HAP-1 (cell line): Measurements from ENCODE around the gene ARHGEF1.

Source experiments
- DNase-seq, 2 experiments: peaks; one replicate each; pipeline ENCODE4 v3.0.0-alpha.2; 2016 to 2020; ENCODE audit warnings: low spot score in 2 of 2
- H3K27me3 ChIP-seq: fragments of 250-450 bp; sonication (Bioruptor Pico); 2 replicates; pipeline ENCODE4 v1.5.1; 2020; ENCODE audit warnings: low read depth, mild to moderate bottlenecking, moderate library complexity
- H3K36me3 ChIP-seq: fragments of 250-450 bp; sonication (Bioruptor Pico); replicated peaks from 2 replicates; pipeline ENCODE4 v1.5.1; 2020; ENCODE audit warnings: mild to moderate bottlenecking
- H3K4me1 ChIP-seq: fragments of 250-450 bp; sonication (Bioruptor Pico); 2 replicates; pipeline ENCODE4 v1.5.1; 2020; ENCODE audit warnings: mild to moderate bottlenecking
- H3K4me3 ChIP-seq: fragments of 250-450 bp; sonication (Bioruptor Pico); 2 replicates; pipeline ENCODE4 v1.5.1; 2020; ENCODE audit warnings: mild to moderate bottlenecking, moderate library complexity
- H3K9me3 ChIP-seq: fragments of 250-450 bp; sonication (Bioruptor Pico); 2 replicates; pipeline ENCODE4 v1.5.1; 2020; ENCODE audit warnings: mild to moderate bottlenecking, moderate library complexity
- in situ Hi-C: fragments of 300-500 bp; cut with MboI; formaldehyde crosslinking; loops from 3 replicates; pipeline ENCODE4 v1.14.3; 2020; ENCODE audit warnings: low sequenced_read_pairs, inconsistent platforms, mixed read lengths

ARHGEF1 gene, protein sequence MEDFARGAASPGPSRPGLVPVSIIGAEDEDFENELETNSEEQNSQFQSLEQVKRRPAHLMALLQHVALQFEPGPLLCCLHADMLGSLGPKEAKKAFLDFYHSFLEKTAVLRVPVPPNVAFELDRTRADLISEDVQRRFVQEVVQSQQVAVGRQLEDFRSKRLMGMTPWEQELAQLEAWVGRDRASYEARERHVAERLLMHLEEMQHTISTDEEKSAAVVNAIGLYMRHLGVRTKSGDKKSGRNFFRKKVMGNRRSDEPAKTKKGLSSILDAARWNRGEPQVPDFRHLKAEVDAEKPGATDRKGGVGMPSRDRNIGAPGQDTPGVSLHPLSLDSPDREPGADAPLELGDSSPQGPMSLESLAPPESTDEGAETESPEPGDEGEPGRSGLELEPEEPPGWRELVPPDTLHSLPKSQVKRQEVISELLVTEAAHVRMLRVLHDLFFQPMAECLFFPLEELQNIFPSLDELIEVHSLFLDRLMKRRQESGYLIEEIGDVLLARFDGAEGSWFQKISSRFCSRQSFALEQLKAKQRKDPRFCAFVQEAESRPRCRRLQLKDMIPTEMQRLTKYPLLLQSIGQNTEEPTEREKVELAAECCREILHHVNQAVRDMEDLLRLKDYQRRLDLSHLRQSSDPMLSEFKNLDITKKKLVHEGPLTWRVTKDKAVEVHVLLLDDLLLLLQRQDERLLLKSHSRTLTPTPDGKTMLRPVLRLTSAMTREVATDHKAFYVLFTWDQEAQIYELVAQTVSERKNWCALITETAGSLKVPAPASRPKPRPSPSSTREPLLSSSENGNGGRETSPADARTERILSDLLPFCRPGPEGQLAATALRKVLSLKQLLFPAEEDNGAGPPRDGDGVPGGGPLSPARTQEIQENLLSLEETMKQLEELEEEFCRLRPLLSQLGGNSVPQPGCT

DNA sequence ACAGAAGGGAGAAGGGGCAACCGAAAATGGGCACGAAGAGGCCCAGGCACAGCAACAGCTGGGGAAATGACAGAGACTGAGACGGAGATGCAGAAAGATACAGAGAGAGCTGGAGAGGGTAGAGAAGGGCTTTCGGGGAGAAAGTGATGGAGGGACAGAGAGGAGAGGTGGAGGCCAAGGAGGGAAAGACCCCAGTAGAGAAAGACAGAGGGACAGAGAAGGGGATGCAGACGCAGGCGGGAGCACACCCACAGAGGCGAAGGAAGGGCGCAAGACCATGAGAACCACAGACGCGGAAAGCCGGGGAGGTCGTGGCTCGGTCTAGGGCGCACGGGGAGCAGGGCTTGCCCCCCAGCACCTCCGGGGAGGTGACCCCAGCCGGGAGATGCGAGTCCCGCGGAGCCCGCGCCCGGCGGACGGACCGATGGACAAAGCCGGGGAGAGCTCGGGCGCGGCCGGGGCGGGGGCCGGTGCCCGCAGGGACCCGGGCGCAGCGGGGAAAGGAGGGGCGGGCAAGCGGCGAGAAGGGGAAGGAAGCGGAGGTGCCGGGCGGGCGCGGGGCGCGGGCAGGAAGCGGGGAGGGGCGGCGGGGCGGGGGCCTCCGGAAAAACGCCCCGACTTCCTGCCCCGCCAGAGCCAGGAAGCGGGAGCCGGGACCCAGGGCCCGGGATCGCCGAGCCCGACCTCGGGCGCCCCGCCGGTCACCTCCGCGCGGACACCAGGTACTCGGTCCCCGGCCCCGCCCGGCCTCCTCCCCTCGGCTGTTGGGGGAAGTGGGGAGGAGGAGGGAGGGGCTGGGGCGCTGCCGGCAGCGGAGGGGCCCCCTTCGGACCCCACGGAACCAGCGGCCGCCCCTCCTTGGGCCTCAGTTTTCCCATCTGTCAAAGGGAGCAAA is at the start of gene ARHGEF1:
ARHGEF1 (plus strand) TSS at position 617 of the 895 bp plus-strand sequence. CDS start 4,899 bp downstream, outside the sequence.
- DNase-seq, result peak in 1 of 2 experiments; percentile 60
- peaks cover 9% of the 10 kb centered on the region for H3K4me1 ChIP-seq
- H3K4me3 ChIP-seq, result peak within 1 kb of the TSS; percentile 66
- H3K36me3 ChIP-seq, result no peaks in the 10 kb centered on the region; the same call in 1 of the 2 replicates
- no peaks in the 10 kb centered on the region for H3K9me3 ChIP-seq
- in situ Hi-C loops, result no loop called here
- 0 out of 2 replicates have a peak, but pooled peaks cover 2% of the 10 kb centered on the region for H3K27me3 ChIP-seq

DNA sequence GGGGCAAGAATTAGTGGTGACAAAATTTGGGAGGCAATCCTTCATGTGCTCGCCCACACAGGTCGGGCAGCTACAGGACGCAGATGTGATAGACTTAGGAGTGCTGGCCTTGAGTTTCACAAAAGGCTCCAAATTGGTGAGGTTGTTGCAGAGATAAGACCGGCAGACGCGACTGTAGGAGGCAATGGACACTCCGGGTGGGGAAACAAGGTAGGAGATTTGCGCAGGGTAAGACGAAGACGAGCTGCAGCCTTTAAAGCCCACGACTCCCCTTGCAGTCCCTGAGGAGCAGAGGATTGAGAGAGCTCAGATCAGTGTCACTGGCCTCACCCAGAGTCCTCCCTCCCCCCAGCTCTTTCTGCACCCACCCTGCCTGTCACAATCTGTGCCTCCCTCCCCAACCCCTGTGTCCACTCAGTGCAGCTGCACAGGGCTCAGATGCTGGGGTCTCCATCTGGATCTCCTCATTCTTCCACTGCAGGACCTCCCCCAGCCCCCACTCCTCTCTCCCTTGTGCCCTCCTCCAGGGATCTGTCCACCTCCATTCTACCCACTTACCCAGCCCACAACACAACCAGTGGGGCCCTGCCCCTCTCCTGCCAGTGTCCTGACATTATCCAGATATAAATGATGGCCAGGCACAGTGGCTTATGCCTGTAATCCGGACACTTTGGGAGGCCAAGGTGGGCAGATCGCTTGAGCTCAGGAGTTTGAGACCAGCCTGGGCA is 44.8 kb upstream of the ARHGEF1 start:
- Histone ChIP-seq H3K4me3 (no peak overlapping the region), H3K9me3 (no peaks in the 10 kb centered on the region), H3K4me1 (no peaks in the 10 kb centered on the region), H3K27me3 (peaks cover 22% of the 10 kb centered on the region), H3K36me3 (no peaks in the 10 kb centered on the region)
- in situ Hi-C loops, result no loop called here
- DNase-seq, result no peak

DNA sequence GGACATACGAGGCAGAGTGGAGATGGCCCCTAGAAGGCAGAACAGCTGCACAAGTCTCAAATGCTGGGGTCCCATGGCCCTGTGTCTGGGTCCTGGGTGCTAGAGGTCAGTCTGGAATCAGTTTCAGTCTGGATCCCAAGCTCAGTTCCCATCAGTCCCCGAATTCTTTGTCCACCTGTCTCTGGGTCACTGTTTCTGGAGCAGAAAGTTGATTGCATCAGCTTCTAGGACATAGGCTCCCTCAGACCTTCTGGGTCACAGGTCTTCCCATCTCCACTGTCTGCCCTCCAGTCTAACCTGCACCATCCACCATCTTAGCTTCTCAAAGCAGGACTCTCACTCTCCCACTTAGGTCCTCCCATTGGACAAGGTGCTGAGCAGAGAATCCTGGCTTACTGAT is 43.8 kb upstream of the ARHGEF1 start:
- in situ Hi-C loops, result no loop called here
- no peaks in the 10 kb centered on the region for H3K9me3 ChIP-seq
- no peak overlapping the region for H3K4me3 ChIP-seq
- H3K27me3 ChIP-seq, result peaks cover 21% of the 10 kb centered on the region
- no peak for DNase-seq
- H3K4me1 ChIP-seq, result no peaks in the 10 kb centered on the region
- no peaks in the 10 kb centered on the region for H3K36me3 ChIP-seq

GRCh38 chr19:41843371-41843770 is 39.6 kb upstream of the ARHGEF1 start:
- Histone ChIP-seq H3K4me1 (no peaks in the 10 kb centered on the region), H3K9me3 (no peaks in the 10 kb centered on the region), H3K4me3 (no peak overlapping the region), H3K27me3 (peaks cover 16% of the 10 kb centered on the region), H3K36me3 (no peaks in the 10 kb centered on the region)
- no peak for DNase-seq
- in situ Hi-C loops, result no loop called here

DNA sequence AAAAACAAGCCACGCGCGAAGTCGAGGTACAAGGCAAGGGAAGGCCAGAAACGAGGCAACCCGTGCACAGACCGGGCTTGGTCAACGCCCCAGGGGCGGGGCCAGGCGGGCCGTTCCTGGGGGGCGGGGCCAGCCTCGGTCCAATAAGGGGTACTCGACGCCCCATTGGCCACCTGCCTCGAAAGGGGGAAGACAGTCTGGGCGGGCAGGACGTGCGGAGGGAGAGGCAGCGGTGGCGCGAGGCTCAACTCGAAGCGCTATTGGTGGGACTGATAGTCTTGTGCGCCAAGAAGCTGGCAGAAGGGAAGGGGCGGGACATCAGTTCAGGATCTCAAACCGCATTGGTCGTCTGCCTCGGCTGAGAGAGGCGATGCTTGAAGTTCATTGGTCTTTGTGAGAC is 38.4 kb upstream of the ARHGEF1 start, which contains the start of gene LYPD4:
LYPD4 (minus strand) TSS at position 83 of the 400 bp plus-strand sequence. CDS start 5,398 bp downstream, outside the sequence.
- no peak for DNase-seq
- H3K9me3 ChIP-seq, result no peaks in the 10 kb centered on the region
- in situ Hi-C loops, result no loop called here
- no peak within 1 kb of the TSS for H3K4me3 ChIP-seq
- H3K36me3 ChIP-seq, result no peaks in the 10 kb centered on the region
- H3K4me1 ChIP-seq, result no peaks in the 10 kb centered on the region
- H3K27me3 ChIP-seq, result peaks cover 15% of the 10 kb centered on the region

DNA sequence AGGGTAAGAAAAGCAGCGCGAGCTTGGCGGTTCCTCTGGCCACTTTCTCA is 38.2 kb upstream of the ARHGEF1 start, which contains the start of gene DMRTC2:
DMRTC2 (plus strand) TSS at position 42 of the 50 bp plus-strand sequence. CDS start 2,387 bp downstream, outside the sequence.
- H3K4me1 ChIP-seq, result no peaks in the 10 kb centered on the region
- DNase-seq, result no peak
- H3K4me3 ChIP-seq, result no peak within 1 kb of the TSS
- H3K36me3 ChIP-seq, result no peaks in the 10 kb centered on the region
- in situ Hi-C loops, result no loop called here
- peaks cover 15% of the 10 kb centered on the region for H3K27me3 ChIP-seq
- no peaks in the 10 kb centered on the region for H3K9me3 ChIP-seq

DNA sequence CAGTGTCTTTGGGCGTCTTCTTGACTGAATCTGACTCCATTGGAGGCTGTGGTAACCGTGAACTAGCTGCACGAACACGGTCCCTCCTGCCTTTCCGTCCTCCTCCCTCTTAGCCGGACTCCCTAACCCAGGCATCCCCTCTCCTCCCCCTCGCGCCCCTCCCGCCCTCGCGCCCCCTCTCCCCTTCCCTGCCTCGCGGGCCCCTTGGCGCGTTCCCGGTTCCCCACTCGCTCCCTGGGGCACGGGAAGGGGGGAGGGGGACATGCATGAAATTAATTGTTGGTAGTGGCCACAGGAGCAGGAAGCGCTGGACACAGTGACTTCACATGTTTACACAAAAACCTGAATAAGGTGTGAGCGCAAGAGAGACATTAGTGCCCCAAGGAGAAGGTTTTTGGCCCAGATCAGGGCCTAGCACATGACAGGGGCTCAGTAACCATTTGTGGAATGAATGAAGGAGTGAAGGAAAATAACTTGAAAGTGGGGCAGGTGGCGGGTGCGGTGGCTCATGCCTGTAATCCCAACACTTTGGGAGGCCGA is 37.9 kb upstream of the ARHGEF1 start:
- H3K9me3 ChIP-seq, result no peaks in the 10 kb centered on the region
- DNase-seq, result no peak
- H3K36me3 ChIP-seq, result no peaks in the 10 kb centered on the region
- H3K4me1 ChIP-seq, result no peaks in the 10 kb centered on the region
- H3K4me3 ChIP-seq, result no peak overlapping the region
- in situ Hi-C loops, result no loop called here
- H3K27me3 ChIP-seq, result peaks cover 13% of the 10 kb centered on the region

- no peaks in the 10 kb centered on the region for H3K9me3 ChIP-seq
- no peaks in the 10 kb centered on the region for H3K4me1 ChIP-seq
- in situ Hi-C loops, result no loop called here
- no peak overlapping the region for H3K4me3 ChIP-seq
- H3K27me3 ChIP-seq, result peaks cover 18% of the 10 kb centered on the region
- no peak for DNase-seq
- no peaks in the 10 kb centered on the region for H3K36me3 ChIP-seq
Observed at GRCh38 chr19:41847351-41848105, 35.5 kb upstream of the ARHGEF1 start.

DNA sequence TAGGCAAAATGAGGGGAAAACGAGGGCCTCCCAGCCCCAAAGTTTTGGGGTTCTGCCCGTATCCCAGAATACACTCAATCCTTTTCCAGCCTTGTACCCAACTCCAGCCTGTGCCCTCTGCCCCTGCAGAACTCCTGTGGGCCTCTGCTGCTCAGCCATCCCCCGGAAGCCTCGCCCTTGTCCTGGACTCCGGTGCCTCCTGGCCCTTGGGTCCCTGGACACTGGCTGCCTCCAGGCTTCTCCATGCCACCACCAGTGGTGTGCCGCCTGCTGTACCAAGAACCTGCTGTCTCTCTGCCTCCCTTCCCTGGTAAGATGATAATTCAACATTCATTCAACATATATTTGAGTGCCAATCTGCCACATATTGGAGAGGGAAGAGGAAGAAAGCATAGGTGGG is 34.3 kb upstream of the ARHGEF1 start:
- H3K27me3 ChIP-seq, result peaks cover 29% of the 10 kb centered on the region
- in situ Hi-C loops, result no loop called here
- DNase-seq, result no peak

GRCh38 chr19:41849067-41849466 is 33.9 kb upstream of the ARHGEF1 start:
- no peaks in the 10 kb centered on the region for H3K9me3 ChIP-seq
- peaks cover 32% of the 10 kb centered on the region for H3K27me3 ChIP-seq
- H3K4me1 ChIP-seq, result no peaks in the 10 kb centered on the region
- in situ Hi-C loops, result no loop called here
- no peak for DNase-seq
- H3K36me3 ChIP-seq, result no peaks in the 10 kb centered on the region
- no peak overlapping the region for H3K4me3 ChIP-seq

More for the DNA sequence above, 34.3 kb upstream of the ARHGEF1 start:
- Histone ChIP-seq H3K36me3 (no peaks in the 10 kb centered on the region), H3K9me3 (no peaks in the 10 kb centered on the region), H3K4me1 (no peaks in the 10 kb centered on the region), H3K4me3 (no peak overlapping the region)

DNA sequence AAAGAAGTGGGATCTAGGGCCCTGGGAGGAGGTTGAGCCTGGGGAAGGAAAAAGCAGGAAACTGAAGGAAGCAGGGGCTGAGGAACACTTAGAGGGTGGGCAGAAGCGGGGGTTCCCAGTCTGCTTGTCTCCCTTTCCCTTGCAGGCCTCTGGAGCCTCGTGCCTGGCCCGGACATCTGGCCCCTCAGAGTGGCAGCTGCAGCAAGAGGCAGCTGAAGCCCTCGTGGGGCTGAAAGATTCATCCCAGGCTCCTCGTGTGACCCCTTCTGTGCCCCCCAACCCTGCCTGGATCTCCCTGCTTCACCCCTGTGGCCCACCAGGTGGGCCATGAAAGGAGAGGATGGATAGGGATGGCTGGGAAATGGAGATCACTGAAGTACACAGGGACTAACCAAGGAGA is 32.6 kb upstream of the ARHGEF1 start:
- Histone ChIP-seq H3K27me3 (peaks cover 39% of the 10 kb centered on the region), H3K4me1 (no peaks in the 10 kb centered on the region), H3K36me3 (no peaks in the 10 kb centered on the region), H3K4me3 (no peak overlapping the region), H3K9me3 (no peaks in the 10 kb centered on the region)
- in situ Hi-C loops, result no loop called here
- DNase-seq, result no peak

DNA sequence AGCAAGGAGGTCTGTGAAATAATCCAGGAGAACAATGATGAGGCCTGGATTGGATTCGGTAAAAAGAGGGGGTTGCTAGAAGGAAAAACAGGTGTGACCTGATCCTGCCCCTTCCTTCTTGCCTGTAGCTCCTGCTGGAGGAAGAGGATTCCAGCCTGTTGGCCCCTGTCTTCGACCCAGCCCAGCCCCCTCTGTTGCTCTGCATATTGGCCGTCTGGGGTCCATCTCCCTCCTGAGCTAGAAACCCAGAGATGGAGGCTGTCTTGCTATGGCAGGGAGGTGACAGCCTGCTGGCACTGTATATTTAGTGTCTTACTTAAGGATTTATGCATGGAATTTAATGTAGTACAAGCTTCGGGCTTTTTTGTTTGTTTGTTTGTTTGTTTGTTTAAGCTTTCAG is 31.5 kb upstream of the ARHGEF1 start:
- Histone ChIP-seq H3K27me3 (peaks cover 41% of the 10 kb centered on the region), H3K4me1 (no peaks in the 10 kb centered on the region), H3K36me3 (no peaks in the 10 kb centered on the region), H3K9me3 (no peaks in the 10 kb centered on the region), H3K4me3 (no peak overlapping the region)
- in situ Hi-C loops, result no loop called here
- DNase-seq, result no peak
